Right kidney (tissue), 1 donor: ENCODE measurements around the gene PDE9A.

Experiments used
- DNase-seq: peaks from one replicate; pipeline ENCODE4 v3.0.0-alpha.2; 2016

The PDE9A gene

DNA sequence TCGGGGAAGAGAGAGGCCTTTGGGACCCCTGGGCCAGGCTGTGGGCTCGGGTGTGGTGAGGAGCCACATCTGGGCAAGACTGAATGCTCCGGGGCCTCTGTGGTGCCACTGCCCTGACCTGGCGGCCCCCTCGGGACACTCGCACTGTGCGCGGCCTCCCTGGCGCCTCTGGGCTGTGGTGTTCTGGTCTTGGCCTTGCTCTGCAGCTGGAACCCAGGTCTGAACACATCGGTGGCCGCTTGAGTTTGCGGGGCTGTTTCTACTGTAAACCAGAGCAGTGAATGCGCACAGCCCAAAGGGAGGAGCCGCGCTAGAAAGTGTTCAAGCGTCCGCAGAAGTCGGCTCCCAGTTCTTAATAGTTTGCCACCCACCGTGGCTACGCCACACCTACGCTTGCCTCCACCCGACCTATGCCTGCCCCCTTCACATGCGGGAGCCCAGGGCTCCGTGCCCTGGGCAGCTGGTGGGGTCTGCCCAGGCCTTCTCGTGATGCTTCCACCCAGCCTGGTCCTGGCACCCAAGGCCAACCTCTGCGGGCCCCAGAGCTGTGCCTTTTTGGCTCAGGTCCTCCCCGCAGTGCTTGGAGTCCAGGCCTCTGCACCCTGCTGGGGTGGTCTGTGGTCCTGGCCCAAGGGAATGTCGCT lies 4.4 kb downstream of the PDE9A start:
- no peak for DNase-seq

GRCh38 chr21:42658320-42659105 lies 5.1 kb downstream of the PDE9A start:
- no peak for DNase-seq

- DNase-seq, result no peak
These were observed 6.1 kb downstream of the PDE9A start for GRCh38 chr21:42659416-42660117.

GRCh38 chr21:42660118-42660470 lies 6.7 kb downstream of the PDE9A start:
- DNase-seq, result no peak

- no peak for DNase-seq
These were observed 8.4 kb downstream of the PDE9A start for GRCh38 chr21:42661688-42662429.

DNA sequence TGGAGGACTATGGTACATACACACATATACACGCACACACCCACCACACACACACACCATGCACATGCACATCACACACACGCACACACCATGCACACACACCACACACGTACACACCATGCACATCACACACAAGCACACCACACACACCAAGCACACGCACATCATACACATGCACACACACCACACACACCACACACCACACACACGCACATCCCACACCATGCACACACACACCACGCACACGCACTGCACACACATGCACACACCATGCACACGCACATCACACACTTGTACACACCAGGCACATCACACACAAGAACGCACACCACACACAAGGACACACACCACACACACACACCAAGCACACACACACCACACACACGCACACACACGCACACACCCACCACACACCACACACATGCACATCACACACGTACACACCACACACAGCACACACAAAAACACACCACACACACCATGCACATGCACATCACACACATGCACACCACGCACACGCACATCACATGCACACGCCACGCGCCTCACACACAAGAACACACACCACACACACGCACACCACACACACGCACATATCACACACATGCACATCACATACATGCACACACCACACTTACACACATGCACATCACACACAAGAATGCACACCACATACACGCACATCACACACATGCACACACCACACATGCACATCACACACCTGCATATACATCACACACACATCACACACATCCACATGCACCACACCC lies 9.2 kb downstream of the PDE9A start:
- no peak for DNase-seq

DNA sequence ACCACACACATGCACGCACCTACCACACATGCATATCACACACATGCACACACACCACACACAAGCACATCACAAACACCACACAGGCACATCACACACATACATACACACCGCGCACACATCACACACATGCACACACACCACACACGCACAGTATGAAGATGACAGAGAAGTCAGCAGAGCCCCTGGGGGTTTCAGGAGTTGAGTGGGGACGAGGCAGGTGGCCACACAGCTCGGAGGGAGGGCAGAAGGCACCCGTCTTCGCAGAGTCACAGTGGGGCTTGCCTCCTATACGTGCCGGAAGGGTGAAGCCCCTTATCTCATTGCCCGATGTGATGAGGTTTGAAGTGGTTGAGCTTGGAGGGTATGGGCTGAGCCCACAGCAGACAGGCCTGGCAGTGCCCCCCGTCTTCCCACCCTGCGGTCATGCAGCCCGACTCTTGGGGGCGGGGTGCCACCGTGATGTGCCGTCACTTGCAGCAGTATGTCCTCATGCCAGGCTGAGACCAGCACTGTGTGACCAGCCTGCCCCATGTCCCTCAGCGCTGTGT lies 9.9 kb downstream of the PDE9A start:
- DNase-seq, result no peak

- no peak for DNase-seq
These were observed 10.6 kb downstream of the PDE9A start for GRCh38 chr21:42663860-42664535.

DNA sequence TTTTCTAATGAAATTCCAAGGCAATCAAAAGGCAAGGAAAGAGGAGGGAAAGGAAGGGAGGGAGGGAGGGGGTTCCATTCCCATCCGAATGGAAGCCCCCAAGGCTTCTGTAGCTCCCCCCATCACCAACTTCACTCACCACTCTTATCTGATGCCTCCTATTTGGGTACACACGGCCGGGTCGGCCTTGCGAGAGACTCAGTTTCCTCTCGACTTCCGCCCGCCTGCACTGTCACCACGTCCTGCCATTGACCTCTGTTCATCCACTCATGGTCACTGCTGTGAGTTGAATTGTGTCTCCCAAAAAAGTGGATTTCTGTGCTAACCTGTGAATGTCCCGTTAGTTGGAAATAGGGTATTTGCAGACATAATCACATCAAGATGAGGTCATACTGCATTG lies 11.2 kb downstream of the PDE9A start:
- DNase-seq, result no peak

GRCh38 chr21:42665026-42665425 lies 11.6 kb downstream of the PDE9A start:
- no peak for DNase-seq

DNA sequence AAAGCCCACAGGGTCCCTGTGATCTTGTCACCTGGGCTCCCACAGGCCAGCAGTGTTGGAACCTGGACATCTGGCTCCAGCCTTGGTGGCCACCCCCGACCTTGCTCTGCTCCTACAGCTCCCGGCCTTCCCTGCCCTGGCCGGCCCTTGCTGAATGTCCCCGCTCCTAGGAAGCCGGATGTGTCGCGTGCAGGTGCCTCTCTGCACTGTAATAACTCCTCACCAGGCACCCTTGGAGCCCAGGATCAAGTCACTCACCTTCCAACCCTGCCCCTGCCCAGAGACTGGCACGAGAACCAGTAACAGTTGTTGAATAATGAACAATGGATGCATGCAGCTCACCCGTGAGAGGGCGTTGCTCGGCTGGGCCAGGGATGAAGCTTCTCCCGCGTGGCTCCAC lies 12.1 kb downstream of the PDE9A start:
- DNase-seq, result no peak

DNA sequence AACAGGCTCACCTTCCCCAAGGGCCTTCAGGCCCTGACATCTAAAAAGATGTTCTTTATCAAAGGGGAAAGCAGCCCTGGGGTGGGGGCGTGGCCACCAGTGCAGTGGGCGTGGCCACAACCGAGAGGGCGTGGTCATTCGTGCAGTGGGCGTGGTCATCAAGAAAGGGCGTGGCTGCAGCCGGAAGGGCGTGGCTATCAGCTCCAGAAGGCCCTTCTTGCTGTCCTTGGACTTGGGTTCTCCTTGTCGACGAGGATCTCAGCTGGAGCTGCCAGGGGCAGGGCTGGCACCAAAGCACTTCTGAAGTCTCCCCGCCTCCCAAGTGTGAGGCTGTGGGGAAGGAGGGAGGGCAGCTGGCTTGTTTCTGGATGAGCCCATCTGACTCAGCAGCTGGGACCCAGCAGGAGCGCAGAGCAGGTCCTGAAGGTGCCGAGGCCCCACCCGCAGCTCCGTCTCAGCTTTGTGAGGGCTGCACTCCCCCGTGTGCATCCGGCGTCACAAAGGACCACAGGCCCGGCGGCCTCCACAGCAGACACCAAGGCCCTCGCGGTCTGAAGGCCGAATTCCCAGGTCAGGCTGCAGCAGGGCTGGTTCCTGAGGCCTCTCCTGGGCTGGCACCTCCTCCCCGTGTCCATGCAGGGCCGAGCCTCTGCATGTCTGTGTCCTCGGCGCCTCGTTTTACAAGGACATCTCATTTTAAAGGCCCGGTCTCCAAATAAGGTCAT lies 12.8 kb downstream of the PDE9A start:
- DNase-seq, result no peak

DNA sequence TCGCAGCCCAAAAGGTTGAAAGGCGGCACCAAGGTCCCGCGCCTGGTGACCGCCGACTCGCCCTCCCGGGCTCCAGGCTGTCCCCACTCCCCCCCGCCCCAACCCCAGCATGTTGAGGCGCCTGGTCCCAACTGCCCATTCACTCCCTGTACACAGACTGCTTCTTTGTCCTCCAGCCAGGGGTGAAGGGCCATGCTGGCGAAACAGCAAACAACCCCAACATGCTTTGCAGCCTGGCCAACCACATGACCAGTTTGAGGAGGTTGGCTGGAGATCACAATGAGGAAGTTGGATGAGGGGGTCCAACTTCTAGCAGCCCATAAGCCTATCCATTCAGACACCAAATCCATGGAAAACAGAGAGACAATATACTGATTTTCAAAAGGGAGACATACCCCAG lies 13.5 kb downstream of the PDE9A start:
- DNase-seq, result no peak

GRCh38 chr21:42668298-42668992 lies 15.0 kb downstream of the PDE9A start:
- DNase-seq, result peak; percentile 48

DNA sequence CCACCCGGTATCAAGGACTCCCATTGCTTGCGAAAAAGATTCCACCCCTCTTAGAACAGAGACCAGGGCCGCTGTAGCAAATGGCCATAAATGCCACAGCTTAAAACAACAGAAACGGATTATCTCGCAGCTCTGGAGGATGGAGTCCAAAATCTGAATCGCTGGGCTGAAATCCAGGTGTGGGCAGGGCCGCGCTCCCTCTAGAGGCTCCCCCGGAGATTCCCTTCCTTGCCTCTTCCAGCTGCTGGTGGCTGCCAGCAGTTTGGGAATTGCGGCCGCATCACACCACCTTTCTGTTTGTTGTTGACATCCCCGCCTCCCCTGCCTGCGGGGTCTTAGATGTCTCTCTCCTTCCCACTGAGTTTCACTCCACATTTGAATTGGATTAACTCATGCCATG lies 15.6 kb downstream of the PDE9A start:
- no peak for DNase-seq

DNA sequence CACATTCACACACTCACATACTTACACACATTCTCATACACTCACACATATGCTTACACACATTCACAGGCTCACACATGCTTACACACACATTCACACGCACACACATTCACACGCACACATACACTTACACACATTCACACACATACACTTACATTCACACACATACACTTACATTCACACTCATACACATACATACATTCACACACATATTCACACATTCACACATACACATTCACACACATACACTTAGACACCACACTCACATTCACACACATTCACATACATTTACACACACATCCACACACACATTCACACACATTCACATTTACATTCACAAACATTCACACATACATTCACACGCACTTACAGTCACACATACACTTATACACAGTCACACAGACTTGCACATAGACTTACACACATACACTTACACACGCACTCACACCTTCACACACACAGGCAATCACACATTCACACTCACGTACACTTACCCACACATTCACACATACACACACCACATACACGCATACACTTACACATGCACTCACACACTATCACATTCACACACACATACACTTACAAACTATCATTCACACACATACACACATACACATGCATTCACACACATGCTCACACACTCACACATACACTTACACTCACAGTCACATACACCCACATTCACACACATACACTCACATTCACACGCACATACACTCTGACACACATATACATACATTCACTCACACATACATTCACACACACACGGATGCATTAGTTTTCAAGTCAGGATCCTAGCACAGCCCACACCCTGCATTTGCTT lies 16.8 kb downstream of the PDE9A start:
- DNase-seq, result no peak

GRCh38 chr21:42670884-42671283 lies 17.5 kb downstream of the PDE9A start:
- no peak for DNase-seq

DNA sequence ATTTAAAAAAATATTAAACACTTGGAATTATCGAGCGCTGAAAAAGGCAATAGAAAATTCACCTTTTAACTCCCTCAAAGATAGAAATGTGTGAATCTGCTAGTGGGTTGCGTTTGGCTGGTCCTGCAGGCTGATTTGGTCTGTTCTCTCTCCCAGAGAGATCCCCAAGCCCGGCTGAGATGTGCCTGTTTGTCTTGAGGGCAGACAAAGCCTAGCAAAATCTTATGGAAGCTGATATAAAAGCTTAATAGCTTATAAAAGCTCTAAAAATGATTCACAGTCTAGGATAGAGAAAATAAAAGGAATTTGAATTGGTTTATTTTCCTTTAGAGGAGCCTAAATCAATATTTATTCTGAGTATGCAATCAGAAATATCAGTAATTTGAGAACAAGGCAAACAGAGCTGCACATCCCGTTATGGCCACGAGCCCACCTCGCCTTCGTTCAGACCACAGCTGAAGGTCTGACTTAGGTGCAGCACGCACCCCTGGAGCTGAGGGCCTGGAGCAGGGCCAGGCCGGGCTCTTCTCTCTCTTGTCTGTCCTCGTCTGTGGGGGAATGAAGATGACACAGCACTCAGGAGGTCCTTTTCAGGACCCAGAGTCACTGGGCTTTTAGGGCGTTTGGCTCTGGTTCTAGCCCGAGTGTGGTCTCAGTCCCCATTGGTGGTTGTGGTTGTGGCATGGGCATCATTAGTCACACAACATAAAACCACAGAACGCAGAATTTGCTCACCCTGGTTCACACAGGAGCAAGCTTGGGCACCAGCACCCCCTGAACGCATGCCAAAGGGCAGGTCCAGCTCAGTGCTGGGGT lies 18.6 kb downstream of the PDE9A start:
- no peak for DNase-seq
